MM.1S (cell line): ENCODE data around the gene DDIT3.

Experiments used
- DNase-seq: peaks from one replicate; pipeline ENCODE4 v3.0.0-alpha.2; 2015
- H2AFZ ChIP-seq: fragments of 300-600 bp; sonication (generic); 2 replicates; pipeline ENCODE4 v1.6.0; 2016; ENCODE audit warnings: antibody characterized with exemption, low read length
- H3F3A ChIP-seq: fragments of 300-600 bp; sonication (generic); 2 replicates; pipeline ENCODE4 v1.6.1; 2016; ENCODE audit warnings: mild to moderate bottlenecking, antibody characterized with exemption, low read length, moderate library complexity, mixed read lengths; ENCODE audit not compliant: insufficient read depth
- H3K27ac ChIP-seq: fragments of 300-600 bp; sonication (generic); 2 replicates; pipeline ENCODE4 v1.5.1; 2016; ENCODE audit warnings: mild to moderate bottlenecking, low read length
- H3K27me3 ChIP-seq: fragments of 300-600 bp; sonication (generic); replicated peaks from 2 replicates; pipeline ENCODE4 v1.6.0; 2016; ENCODE audit warnings: low read length; ENCODE audit not compliant: insufficient read depth
- H3K36me3 ChIP-seq: fragments of 300-600 bp; sonication (generic); replicated peaks from 2 replicates; pipeline ENCODE4 v1.6.1; 2016; ENCODE audit warnings: mild to moderate bottlenecking, low read length, mixed read lengths; ENCODE audit not compliant: insufficient read depth
- H3K4me1 ChIP-seq: fragments of 300-600 bp; sonication (generic); 2 replicates; pipeline ENCODE4 v1.6.1; 2016; ENCODE audit warnings: low read length, mixed read lengths
- H3K4me2 ChIP-seq: fragments of 300-600 bp; sonication (generic); 2 replicates; pipeline ENCODE4 v1.6.0; 2016; ENCODE audit warnings: low read depth, low read length
- H3K4me3 ChIP-seq: fragments of 300-600 bp; sonication (generic); 2 replicates; pipeline ENCODE4 v1.5.1; 2016; ENCODE audit warnings: low read length, mixed read lengths
- H3K79me2 ChIP-seq: fragments of 300-600 bp; sonication (generic); 2 replicates; pipeline ENCODE4 v1.6.1; 2016; ENCODE audit warnings: mixed run types, low read length, mixed read lengths
- H3K9ac ChIP-seq: fragments of 300-600 bp; sonication (generic); 2 replicates; pipeline ENCODE4 v1.6.1; 2016; ENCODE audit warnings: low read length, mixed read lengths
- H3K9me2 ChIP-seq: fragments of 300-600 bp; sonication (generic); replicated peaks from 2 replicates; pipeline ENCODE4 v1.6.1; 2016; ENCODE audit warnings: mild to moderate bottlenecking, low read length, mixed read lengths; ENCODE audit not compliant: insufficient read depth
- H3K9me3 ChIP-seq: fragments of 300-600 bp; sonication (generic); replicated peaks from 2 replicates; pipeline ENCODE4 v1.6.1; 2016; ENCODE audit warnings: mild to moderate bottlenecking, low read length, mixed read lengths; ENCODE audit not compliant: insufficient read depth
- H4K20me1 ChIP-seq: fragments of 300-600 bp; sonication (generic); 2 replicates; pipeline ENCODE4 v1.6.1; 2016; ENCODE audit warnings: mild to moderate bottlenecking, low read length, moderate library complexity, mixed read lengths; ENCODE audit not compliant: insufficient read depth
- CTCF ChIP-seq: fragments of 300-600 bp; sonication (generic); IDR thresholded peaks from 2 replicates; pipeline ENCODE4 v1.5.1; 2016; ENCODE audit warnings: antibody characterized with exemption, low read length, mixed read lengths
- EZH2 ChIP-seq: fragments of 300-600 bp; sonication (generic); optimal IDR thresholded peaks from 2 replicates; pipeline ENCODE3; 2017; ENCODE audit warnings: low read depth, mild to moderate bottlenecking, antibody characterized with exemption, low read length, mixed read lengths
- EZH2phosphoT487 ChIP-seq: fragments of 300-600 bp; sonication (generic); IDR thresholded peaks from 2 replicates; pipeline ENCODE4 v1.6.1; 2018; ENCODE audit warnings: antibody characterized with exemption, low read length

DDIT3 gene

GRCh38 chr12:57528831-57529555 is 8.7 kb upstream of the DDIT3 start:
- Histone ChIP-seq H3K9me2 (no peaks in the 10 kb centered on the region), H3K9me3 (no peaks in the 10 kb centered on the region), H3K36me3 (peaks cover 7% of the 10 kb centered on the region; the same call in 1 of the 2 replicates), H3K27me3 (no peaks in the 10 kb centered on the region), H2AFZ (no peak overlapping the region), H3K9ac (no peak overlapping the region), H3K4me3 (no peak overlapping the region), H3K27ac (no peak overlapping the region), H3F3A (no peaks in the 10 kb centered on the region; the same call in 1 of the 2 replicates), H3K4me2 (no peak overlapping the region), H4K20me1 (no peaks in the 10 kb centered on the region), H3K4me1 (0 out of 2 replicates have a peak, but pooled peaks cover 1% of the 10 kb centered on the region), H3K79me2 (peaks cover 23% of the 10 kb centered on the region)
- DNase-seq: no peak
- TF ChIP-seq EZH2phosphoT487: no peak
- no peak for TF ChIP-seq EZH2
- no peak for TF ChIP-seq CTCF

GRCh38 chr12:57528176-57528575 is 7.9 kb upstream of the DDIT3 start:
- Histone ChIP-seq H3K9ac (no peak overlapping the region), H3K4me1 (0 out of 2 replicates have a peak, but pooled peaks cover 3% of the 10 kb centered on the region), H2AFZ (no peak overlapping the region), H3K9me3 (no peaks in the 10 kb centered on the region), H3K4me2 (no peak overlapping the region), H4K20me1 (no peaks in the 10 kb centered on the region), H3K27ac (no peak overlapping the region), H3F3A (peaks cover 3% of the 10 kb centered on the region; the same call in 1 of the 2 replicates), H3K27me3 (no peaks in the 10 kb centered on the region), H3K9me2 (no peaks in the 10 kb centered on the region), H3K36me3 (peaks cover 7% of the 10 kb centered on the region; the same call in 1 of the 2 replicates), H3K79me2 (peaks cover 31% of the 10 kb centered on the region), H3K4me3 (no peak overlapping the region)
- DNase-seq: no peak
- TF ChIP-seq CTCF: no peak
- TF ChIP-seq EZH2phosphoT487: no peak
- TF ChIP-seq EZH2: no peak

- Histone ChIP-seq H3K27me3 (no peaks in the 10 kb centered on the region), H3K4me1 (0 out of 2 replicates have a peak, but pooled peaks cover 4% of the 10 kb centered on the region), H3K9me3 (no peaks in the 10 kb centered on the region), H3K9ac (no peak overlapping the region), H3K4me3 (no peak overlapping the region), H3F3A (peaks cover 6% of the 10 kb centered on the region), H3K79me2 (peaks cover 34% of the 10 kb centered on the region), H3K4me2 (no peak overlapping the region), H2AFZ (no peak overlapping the region), H3K27ac (no peak overlapping the region), H3K9me2 (no peaks in the 10 kb centered on the region), H4K20me1 (no peaks in the 10 kb centered on the region), H3K36me3 (peaks cover 5% of the 10 kb centered on the region; the same call in 1 of the 2 replicates)
- no peak for TF ChIP-seq EZH2phosphoT487
- no peak for TF ChIP-seq CTCF
- no peak for TF ChIP-seq EZH2
- DNase-seq: no peak
Measured at GRCh38 chr12:57527184-57527583, 6.9 kb upstream of the DDIT3 start.
